ENCODE data around the gene MACROD2.
"Not testable (repeated sequence)": the region's sequence is repeated elsewhere in the genome, so short reads cannot be mapped to it uniquely, and the experiment has no call there.

MACROD2 gene

DNA sequence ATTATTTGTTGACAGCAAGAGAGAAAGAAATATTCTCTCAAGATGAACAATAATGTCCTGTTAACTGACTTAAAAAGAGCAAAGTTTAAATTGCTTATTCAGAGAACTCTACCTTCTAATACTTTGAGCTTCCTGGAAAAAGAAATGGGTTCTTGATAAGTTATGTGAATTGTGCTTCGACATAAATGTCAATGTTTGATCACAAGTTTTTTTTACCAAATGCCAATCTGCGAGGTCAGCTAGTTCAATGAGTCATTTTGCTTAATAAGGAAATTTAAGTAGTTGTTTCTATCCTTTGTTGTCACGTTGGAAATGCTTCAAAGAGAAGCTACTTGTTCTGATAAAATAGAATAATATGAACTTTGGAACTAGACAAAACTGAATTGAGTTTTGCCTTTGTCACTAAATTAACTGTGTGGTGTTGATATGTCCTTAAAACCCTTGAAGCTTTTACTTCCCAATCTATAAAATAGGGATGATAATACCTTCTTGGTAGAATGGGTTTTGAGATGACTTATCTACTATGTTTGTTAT, 984.2 kb downstream of the MACROD2 start:
- no peak for DNase-seq

GRCh38 chr20:14981486-14981885, 986.2 kb downstream of the MACROD2 start:
- DNase-seq: not testable (repeated sequence)

DNA sequence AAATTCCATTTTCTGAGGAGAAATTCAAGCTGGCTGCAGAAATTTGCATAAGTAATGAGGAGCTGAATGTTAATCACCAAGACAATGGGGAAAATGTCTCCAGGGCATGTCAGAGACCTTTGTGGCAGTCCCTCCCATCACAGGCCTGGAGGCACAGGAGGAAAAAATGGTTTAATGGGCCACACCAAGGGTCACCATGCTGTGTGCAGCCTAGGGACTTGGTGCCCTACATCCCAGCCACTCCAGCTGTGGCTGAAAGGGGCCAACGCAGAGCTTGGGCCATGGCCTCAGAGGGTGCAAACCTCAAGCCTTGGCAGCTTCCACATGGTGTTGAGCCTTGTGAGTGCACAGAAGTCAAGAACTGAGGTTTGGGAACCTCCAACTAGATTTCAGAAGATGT, 987.0 kb downstream of the MACROD2 start:
- DNase-seq: not testable (repeated sequence)

DNA sequence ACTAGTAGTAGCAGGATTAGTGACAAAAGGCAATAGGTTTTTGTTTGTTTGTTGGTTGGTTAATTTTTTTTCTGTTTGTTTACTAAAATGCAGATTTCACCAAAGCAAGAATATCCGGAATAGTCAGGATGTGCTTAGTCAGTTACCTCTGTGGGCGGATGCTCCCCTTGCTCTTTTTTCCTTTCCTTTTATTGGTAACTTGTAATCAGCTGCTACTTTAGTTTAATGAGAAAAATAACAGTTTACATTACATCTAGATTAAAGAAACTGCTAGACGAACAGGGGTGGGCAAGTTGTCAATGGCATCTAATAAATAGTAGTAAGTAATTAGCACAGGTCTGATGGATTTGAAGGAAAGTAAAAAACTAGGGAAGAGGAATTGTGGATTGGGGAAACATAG, 989.0 kb downstream of the MACROD2 start:
- no peak for DNase-seq

GRCh38 chr20:14984768-14985622, 989.7 kb downstream of the MACROD2 start:
- no peak for DNase-seq

GRCh38 chr20:14986026-14986655, 990.8 kb downstream of the MACROD2 start:
- no peak for DNase-seq

GRCh38 chr20:14986656-14987055, 991.3 kb downstream of the MACROD2 start:
- DNase-seq: no peak

DNA sequence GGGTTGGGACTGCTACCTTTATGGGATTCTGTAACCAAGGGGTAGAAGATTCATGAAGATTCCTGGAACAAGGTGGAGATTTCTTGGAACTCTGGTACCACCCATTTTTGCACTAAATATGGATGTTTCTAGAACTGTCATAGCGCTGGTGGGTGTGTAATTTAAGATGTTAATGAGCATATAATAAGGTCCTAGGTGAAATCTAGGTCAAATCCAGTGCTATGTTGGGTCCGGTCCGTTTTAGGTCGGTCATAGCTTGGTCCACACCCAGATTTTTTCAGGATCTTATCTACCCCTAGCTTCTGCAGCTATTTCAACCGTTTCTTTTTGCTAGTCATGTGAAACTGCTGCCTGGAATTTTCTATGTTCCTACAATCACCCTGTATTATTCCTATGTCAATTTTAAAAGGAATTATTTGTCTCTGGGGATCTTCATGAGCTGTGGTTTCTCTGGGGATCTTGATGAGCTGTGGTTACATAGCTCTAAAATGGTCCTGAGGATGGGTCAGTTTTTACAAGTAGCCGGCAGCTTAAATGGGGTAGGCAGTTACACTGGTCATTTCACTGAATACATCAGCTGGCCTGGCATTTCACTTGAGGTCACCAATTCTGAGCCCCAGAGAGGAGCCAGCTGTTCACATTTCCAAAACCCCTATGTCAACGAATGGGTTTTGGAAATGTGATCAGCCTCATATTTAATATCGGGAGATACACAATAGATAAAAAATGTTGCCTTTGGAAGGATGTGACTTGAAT, 994.4 kb downstream of the MACROD2 start:
- DNase-seq: no peak

DNA sequence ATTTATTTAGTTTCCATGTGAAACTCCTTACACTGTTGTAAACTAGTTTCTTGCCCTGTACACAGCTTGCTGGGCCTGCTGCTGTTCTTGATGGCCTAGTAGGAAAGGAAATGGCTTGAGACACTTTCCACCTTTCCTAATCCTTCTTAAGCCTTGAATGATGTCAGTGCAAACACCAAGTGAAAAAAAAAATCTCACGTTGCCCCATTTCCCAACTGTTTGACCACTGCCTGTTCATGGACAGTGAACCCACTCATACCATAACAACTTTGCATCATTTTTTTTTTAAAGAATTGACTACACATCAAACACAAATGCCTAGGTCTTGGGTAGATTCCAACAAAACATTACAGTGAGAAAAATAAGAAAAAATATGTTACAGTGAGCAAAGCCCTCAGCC, 995.7 kb downstream of the MACROD2 start:
- no peak for DNase-seq

- no peak for DNase-seq
These were observed 996.8 kb downstream of the MACROD2 start for GRCh38 chr20:14992153-14992552.

DNA sequence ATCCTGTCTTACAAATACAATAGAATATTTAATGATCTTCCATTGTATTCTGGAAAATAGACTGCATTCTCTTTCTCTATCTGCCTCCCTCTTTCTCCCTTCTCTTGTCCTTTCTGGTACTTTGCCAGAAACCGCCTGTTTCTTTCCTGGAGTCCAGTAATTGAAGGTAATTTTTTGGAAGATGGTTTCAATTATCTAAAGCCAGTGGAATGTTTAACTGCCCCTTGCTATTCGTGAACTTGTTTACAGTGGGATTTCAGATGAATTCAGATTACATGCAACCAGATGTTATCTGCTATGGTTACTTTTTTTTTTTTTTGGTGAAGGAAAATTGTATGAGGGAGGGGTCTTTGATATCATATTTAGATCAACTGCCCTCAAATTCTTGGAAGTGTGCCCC, 997.6 kb downstream of the MACROD2 start:
- no peak for DNase-seq

DNA sequence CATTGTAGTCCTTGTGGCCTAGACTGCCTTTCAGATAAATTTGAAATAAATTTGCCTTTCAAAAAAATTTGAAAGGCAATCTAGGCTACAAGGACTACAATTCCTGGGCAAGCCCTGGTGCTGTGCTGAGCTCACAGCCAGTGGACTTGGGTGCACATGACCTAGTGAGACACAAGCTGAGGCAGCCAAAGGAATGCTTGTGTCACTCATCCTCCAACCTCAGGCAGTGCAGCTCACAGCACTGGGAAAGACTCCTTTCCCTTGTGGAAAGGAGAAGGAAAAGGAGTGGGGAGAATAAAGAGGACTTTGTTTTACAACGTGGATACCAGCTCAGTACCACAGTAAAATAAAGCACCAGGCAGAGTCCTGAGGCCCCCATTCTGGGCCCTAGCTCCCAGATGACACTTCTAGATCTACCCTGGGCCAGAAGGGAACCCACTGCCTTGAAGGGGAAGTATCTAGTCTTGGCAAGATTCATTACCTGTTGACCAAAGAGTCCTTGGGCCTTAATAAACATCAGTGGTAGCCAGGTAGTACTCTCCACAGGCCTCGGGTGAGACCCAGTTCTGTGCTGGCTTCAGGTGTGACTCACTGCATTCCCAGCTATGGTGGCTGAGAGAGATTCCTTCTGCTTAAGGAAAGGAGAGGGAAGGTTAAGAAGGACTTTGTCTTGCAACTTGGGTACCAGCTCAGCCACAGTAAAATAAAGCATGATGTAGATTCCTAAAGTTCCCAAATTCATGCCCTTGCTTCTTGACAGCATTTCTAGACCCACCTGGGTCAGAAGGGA, 1001.8 kb downstream of the MACROD2 start:
- no peak for DNase-seq

DNA sequence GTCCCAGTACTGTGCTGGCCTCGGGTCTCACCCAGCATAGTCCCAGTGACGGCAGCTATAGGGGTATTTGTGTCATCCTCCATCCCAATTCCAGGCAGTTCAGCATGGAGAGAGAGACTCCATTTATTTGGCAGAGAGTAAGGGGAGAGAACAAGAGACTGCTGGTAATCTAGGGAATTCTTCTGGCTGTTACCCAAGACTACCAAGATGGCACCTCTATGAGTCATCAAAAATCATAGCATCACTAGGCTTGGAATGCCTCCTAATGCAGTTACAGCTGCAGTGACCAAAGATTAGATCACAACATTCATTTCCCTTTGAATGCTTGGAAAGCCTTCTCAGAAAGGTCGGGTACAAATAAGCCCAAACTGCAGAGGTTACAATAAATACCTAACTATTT, 1002.5 kb downstream of the MACROD2 start:
- no peak for DNase-seq

GRCh38 chr20:15005300-15005986, 1010.1 kb downstream of the MACROD2 start:
- no peak for DNase-seq

GRCh38 chr20:15011631-15012030, 1016.3 kb downstream of the MACROD2 start:
- DNase-seq: no peak

- no peak for DNase-seq
These were observed 1017.2 kb downstream of the MACROD2 start for GRCh38 chr20:15012566-15012965.

DNA sequence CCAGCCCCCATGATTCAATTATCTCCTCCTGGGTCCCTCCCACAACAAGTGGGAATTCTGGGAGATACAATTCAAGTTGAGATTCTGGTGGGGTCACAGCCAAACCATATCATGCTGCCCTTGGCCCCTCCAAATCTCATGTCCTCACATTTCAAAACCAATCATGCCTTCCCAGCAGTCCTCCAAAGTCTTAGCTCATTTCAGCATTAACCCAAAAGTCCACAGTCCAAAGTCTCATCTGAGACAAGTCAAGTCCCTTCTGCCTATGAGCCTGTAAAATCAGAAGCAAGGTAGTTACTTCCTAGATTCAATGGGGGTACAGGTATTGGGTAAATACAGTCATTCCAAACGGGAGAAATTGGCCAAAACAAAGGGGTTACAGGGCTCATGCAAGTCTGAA, 1021.6 kb downstream of the MACROD2 start:
- not testable (repeated sequence) for DNase-seq

DNA sequence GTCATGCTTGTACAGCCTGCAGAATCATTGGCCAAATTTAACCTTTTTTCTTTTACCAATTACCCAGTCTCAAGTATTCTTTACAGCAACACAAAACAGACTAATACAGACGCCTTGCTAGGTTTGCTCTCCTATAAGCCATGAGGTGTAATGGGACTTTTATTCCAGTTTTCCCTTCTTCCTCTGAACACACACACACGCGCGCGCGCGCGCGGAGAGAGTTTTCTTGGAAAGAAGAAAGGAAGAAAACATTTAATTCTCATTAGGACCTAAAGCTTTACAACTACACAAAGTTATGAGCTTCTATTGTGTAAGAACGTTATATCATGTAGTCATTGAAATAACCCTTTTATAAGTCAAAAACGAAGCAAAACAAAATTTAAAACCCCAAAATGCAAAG, 1023.6 kb downstream of the MACROD2 start:
- no peak for DNase-seq

DNA sequence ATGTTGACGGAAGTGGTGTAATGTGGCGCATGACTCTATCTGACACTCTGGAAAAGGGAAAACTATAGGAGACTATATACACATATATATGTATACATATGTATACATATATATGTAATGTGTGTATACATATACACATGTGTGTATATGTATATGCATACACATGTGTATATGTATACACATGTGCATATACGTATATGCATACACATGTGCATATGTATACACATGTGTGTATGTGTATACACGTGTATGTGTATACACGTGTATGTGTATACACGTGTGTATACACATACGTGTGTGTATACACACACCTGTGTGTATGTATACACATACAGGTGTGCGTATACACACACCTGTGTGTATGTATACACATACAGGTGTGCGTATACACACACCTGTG, 1025.5 kb downstream of the MACROD2 start:
- no peak for DNase-seq

- DNase-seq: no peak
These were observed 1027.6 kb downstream of the MACROD2 start for GRCh38 chr20:15022921-15023320.

DNA sequence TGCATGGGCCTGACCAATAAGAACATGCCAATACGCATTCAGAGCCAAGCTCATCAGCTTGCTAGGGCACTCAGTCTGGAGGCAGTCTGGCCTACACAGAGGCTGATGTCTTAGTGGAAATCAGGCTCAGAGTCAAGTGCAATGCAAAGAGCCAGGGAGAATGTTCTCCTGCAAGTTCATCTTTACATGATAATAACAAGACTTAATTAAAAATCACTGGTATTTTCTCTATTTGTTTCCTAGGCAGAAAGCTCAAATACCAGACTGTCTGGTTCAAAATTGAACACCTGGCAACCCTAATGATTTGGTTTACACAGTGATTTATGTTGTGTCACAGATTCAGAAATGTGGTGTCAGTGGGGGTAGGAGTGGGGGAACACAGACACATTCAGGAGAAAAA, 1031.4 kb downstream of the MACROD2 start:
- DNase-seq: no peak

- DNase-seq: no peak
These were observed 1035.5 kb downstream of the MACROD2 start for GRCh38 chr20:15030826-15031225.
